Activated CD8-positive, alpha-beta memory T cell treated with anti-CD3 and anti-CD28 coated beads, Interleukin-2, amount 50 U/mL, for 4 hours (primary cell): ENCODE measurements around the gene XYLT1.
"Not testable (repeated sequence)": the region's sequence is repeated elsewhere in the genome, so short reads cannot be mapped to it uniquely, and the experiment has no call there.

ENCODE experiments used
- DNase-seq: peaks from one replicate; pipeline ENCODE4 v3.0.0-alpha.2; 2020

Gene XYLT1

GRCh38 chr16:17354141-17354601 lies 116.6 kb downstream of the XYLT1 start:
- DNase-seq = no peak

- no peak for DNase-seq
Measured at GRCh38 chr16:17353561-17353960, 117.2 kb downstream of the XYLT1 start.

- no peak for DNase-seq
Measured at GRCh38 chr16:17351441-17352035, 119.2 kb downstream of the XYLT1 start.

- DNase-seq = no peak
Measured at GRCh38 chr16:17350207-17350606, 120.6 kb downstream of the XYLT1 start.

- DNase-seq = no peak
Measured at GRCh38 chr16:17348826-17349225, 121.9 kb downstream of the XYLT1 start.

- no peak for DNase-seq
Measured at GRCh38 chr16:17348042-17348783, 122.5 kb downstream of the XYLT1 start.

GRCh38 chr16:17347624-17348023 lies 123.1 kb downstream of the XYLT1 start:
- no peak for DNase-seq

GRCh38 chr16:17346621-17347569 lies 123.9 kb downstream of the XYLT1 start:
- no peak for DNase-seq

GRCh38 chr16:17345043-17345442 lies 125.7 kb downstream of the XYLT1 start:
- no peak for DNase-seq

- no peak for DNase-seq
Measured at GRCh38 chr16:17343728-17344127, 127.0 kb downstream of the XYLT1 start.

GRCh38 chr16:17343028-17343427 lies 127.7 kb downstream of the XYLT1 start:
- peak; percentile 31 for DNase-seq

- no peak for DNase-seq
Measured at GRCh38 chr16:17342031-17342430, 128.7 kb downstream of the XYLT1 start.

GRCh38 chr16:17340804-17341203 lies 130.0 kb downstream of the XYLT1 start:
- no peak for DNase-seq

GRCh38 chr16:17339764-17340541 lies 130.8 kb downstream of the XYLT1 start:
- no peak for DNase-seq

GRCh38 chr16:17338244-17338643 lies 132.5 kb downstream of the XYLT1 start:
- no peak for DNase-seq

GRCh38 chr16:17336530-17336900 lies 134.2 kb downstream of the XYLT1 start:
- DNase-seq = no peak

GRCh38 chr16:17335826-17336529 lies 134.8 kb downstream of the XYLT1 start:
- DNase-seq = no peak

- DNase-seq = not testable (repeated sequence)
Measured at GRCh38 chr16:17335406-17335805, 135.4 kb downstream of the XYLT1 start.

- no peak for DNase-seq
Measured at GRCh38 chr16:17334096-17334495, 136.7 kb downstream of the XYLT1 start.

GRCh38 chr16:17333229-17333628 lies 137.5 kb downstream of the XYLT1 start:
- no peak for DNase-seq

GRCh38 chr16:17331991-17332390 lies 138.8 kb downstream of the XYLT1 start:
- DNase-seq = no peak

GRCh38 chr16:17331071-17331607 lies 139.6 kb downstream of the XYLT1 start:
- DNase-seq = no peak
